H9 (cell line): ENCODE data around the gene TNFRSF6B. TPM values are rescaled to one million over a fixed set of nuclear protein-coding genes. Genes with fewer than 3 reads are reported as not detected.

ENCODE experiments used
- DNase-seq: peaks from one replicate; pipeline ENCODE4 v3.0.0-alpha.2; 2017
- H2AFZ ChIP-seq: one replicate; pipeline ENCODE4 v1.6.1; 2013; ENCODE audit warnings: mild to moderate bottlenecking, low read length, control low read depth, moderate library complexity
- H2AK5ac ChIP-seq: 2 replicates; pipeline ENCODE4 v1.6.1; 2013; ENCODE audit warnings: low read length, control low read depth, mixed read lengths; ENCODE audit not compliant: insufficient read length
- H2BK120ac ChIP-seq: one replicate; pipeline ENCODE4 v1.6.1; 2013; ENCODE audit warnings: low read depth, mild to moderate bottlenecking, low read length, control low read depth, inconsistent platforms; ENCODE audit not compliant: poor library complexity, severe bottlenecking
- H2BK12ac ChIP-seq: 2 replicates; pipeline ENCODE4 v1.6.1; 2013; ENCODE audit warnings: low read length, control low read depth, mixed read lengths, low read depth; ENCODE audit not compliant: insufficient read length
- H2BK15ac ChIP-seq: 2 replicates; pipeline ENCODE4 v1.6.1; 2013; ENCODE audit warnings: low read depth, low read length, control low read depth
- H2BK20ac ChIP-seq: one replicate; pipeline ENCODE4 v1.6.1; 2013; ENCODE audit warnings: low read depth, mild to moderate bottlenecking, low read length, control low read depth, inconsistent platforms; ENCODE audit not compliant: poor library complexity, severe bottlenecking
- H2BK5ac ChIP-seq: 2 replicates; pipeline ENCODE4 v1.6.1; 2013; ENCODE audit warnings: low read length, control low read depth, mixed read lengths; ENCODE audit not compliant: insufficient read length
- H3K14ac ChIP-seq: 2 replicates; pipeline ENCODE4 v1.6.1; 2013; ENCODE audit warnings: low read length, control low read depth; ENCODE audit not compliant: insufficient read depth
- H3K18ac ChIP-seq: 2 replicates; pipeline ENCODE4 v1.6.1; 2013; ENCODE audit warnings: low read depth, mild to moderate bottlenecking, mixed read lengths, low read length, control low read depth; ENCODE audit not compliant: insufficient read length
- H3K23ac ChIP-seq: 2 replicates; pipeline ENCODE4 v1.6.1; 2013; ENCODE audit warnings: low read length, control low read depth, mixed read lengths, low read depth; ENCODE audit not compliant: insufficient read length
- H3K23me2 ChIP-seq: 2 replicates; pipeline ENCODE4 v1.6.1; 2013; ENCODE audit warnings: low read depth, mild to moderate bottlenecking, mixed read lengths, low read length, control low read depth; ENCODE audit not compliant: insufficient read length, poor library complexity, severe bottlenecking
- H3K27ac ChIP-seq: 2 replicates; pipeline ENCODE4 v1.5.1; 2013; ENCODE audit warnings: low read length, control low read depth, mixed read lengths, low read depth; ENCODE audit not compliant: insufficient read length
- H3K27me3 ChIP-seq: 2 replicates; pipeline ENCODE4 v1.6.1; 2013; ENCODE audit warnings: low read length, control low read depth, inconsistent platforms; ENCODE audit not compliant: insufficient read depth
- H3K4ac ChIP-seq: 2 replicates; pipeline ENCODE4 v1.6.1; 2013; ENCODE audit warnings: low read depth, mild to moderate bottlenecking, control low read depth, inconsistent platforms, low read length, moderate library complexity
- H3K4me1 ChIP-seq: 2 replicates; pipeline ENCODE4 v1.6.1; 2013; ENCODE audit warnings: low read length, control low read depth, inconsistent platforms; ENCODE audit not compliant: insufficient read depth
- H3K4me2 ChIP-seq: 2 replicates; pipeline ENCODE4 v1.6.1; 2013; ENCODE audit warnings: low read length, control low read depth, mixed read lengths; ENCODE audit not compliant: insufficient read length, insufficient read depth
- H3K56ac ChIP-seq: 2 replicates; pipeline ENCODE4 v1.6.1; 2013; ENCODE audit warnings: low read depth, mild to moderate bottlenecking, mixed read lengths, low read length, control low read depth; ENCODE audit not compliant: insufficient read length
- H3K79me1 ChIP-seq: 2 replicates; pipeline ENCODE4 v1.6.1; 2013; ENCODE audit warnings: low read depth, mild to moderate bottlenecking, moderate library complexity, low read length, control low read depth, inconsistent platforms; ENCODE audit not compliant: insufficient read depth, poor library complexity, severe bottlenecking
- H3K79me2 ChIP-seq: 2 replicates; pipeline ENCODE4 v1.6.1; 2013; ENCODE audit warnings: low read length, control low read depth, inconsistent platforms; ENCODE audit not compliant: insufficient read depth
- H3K9ac ChIP-seq: 2 replicates; pipeline ENCODE4 v1.6.1; 2013; ENCODE audit warnings: low read length, control low read depth, mixed read lengths; ENCODE audit not compliant: insufficient read length; ENCODE audit errors: extremely low read depth
- H3K9me3 ChIP-seq: one replicate; pipeline ENCODE4 v1.6.1; 2013; ENCODE audit warnings: low read depth, low read length, inconsistent platforms; ENCODE audit not compliant: control insufficient read depth
- H3T11ph ChIP-seq: one replicate; pipeline ENCODE4 v1.6.1; 2013; ENCODE audit warnings: mild to moderate bottlenecking, low read length, control low read depth, inconsistent platforms
- H4K20me1 ChIP-seq: one replicate; pipeline ENCODE4 v1.6.1; 2013; ENCODE audit not compliant: control insufficient read depth, insufficient read length, insufficient read depth
- H4K5ac ChIP-seq: 2 replicates; pipeline ENCODE4 v1.6.1; 2013; ENCODE audit warnings: low read depth, mild to moderate bottlenecking, mixed read lengths, low read length, control low read depth; ENCODE audit not compliant: insufficient read length
- H4K8ac ChIP-seq: replicated peaks from 2 replicates; pipeline ENCODE4 v1.6.1; 2013; ENCODE audit warnings: low read length, control low read depth, mixed read lengths, low read depth; ENCODE audit not compliant: insufficient read length
- H4K91ac ChIP-seq: 2 replicates; pipeline ENCODE4 v1.6.1; 2013; ENCODE audit warnings: low read depth, mild to moderate bottlenecking, moderate library complexity, mixed read lengths, low read length, control low read depth; ENCODE audit not compliant: insufficient read length
- H3K27ac Mint-ChIP-seq, 3 experiments: 2 replicates in 2 of 3; 3 replicates in 1 of 3; pipeline ENCODE4 v1.8.0; 2020 to 2021; ENCODE audit warnings: mixed read lengths in 3 of 3, mild to moderate bottlenecking in 1 of 3, moderate library complexity in 1 of 3
- H3K27me3 Mint-ChIP-seq: 2 replicates; pipeline ENCODE4 v1.8.0; 2021; ENCODE audit warnings: low read depth, mild to moderate bottlenecking, moderate library complexity, mixed read lengths
- H3K36me3 Mint-ChIP-seq, 3 experiments: 2 replicates in 2 of 3; 3 replicates in 1 of 3; pipeline ENCODE4 v1.8.0; 2020 to 2021; ENCODE audit warnings: low read depth in 3 of 3, mixed read lengths in 3 of 3; ENCODE audit not compliant: insufficient read depth in 1 of 3
- H3K4me1 Mint-ChIP-seq, 2 experiments: 2 replicates each; pipeline ENCODE4 v1.8.0; 2020; ENCODE audit warnings: mixed read lengths in 2 of 2
- H3K4me3 Mint-ChIP-seq, 2 experiments: 2 replicates in 1 of 2; 3 replicates in 1 of 2; pipeline ENCODE4 v1.8.0; 2020 to 2021; ENCODE audit warnings: mild to moderate bottlenecking in 2 of 2, mixed read lengths in 2 of 2, moderate library complexity in 1 of 2
- H3K9me3 Mint-ChIP-seq, 2 experiments: 2 replicates in 1 of 2; 3 replicates in 1 of 2; pipeline ENCODE4 v1.8.0; 2020; ENCODE audit warnings: mild to moderate bottlenecking in 2 of 2, mixed read lengths in 2 of 2, moderate library complexity in 1 of 2
- CTCF ChIP-seq: fragments of 200-600 bp; sonication (generic); conservative IDR thresholded peaks from 3 replicates; pipeline ENCODE4 v1.8.0; 2021; ENCODE audit warnings: antibody characterized with exemption, mild to moderate bottlenecking
- WGBS: extraction: QIAGEN DNeasy Blood & Tissue Kit; methylation state at CpG from one replicate; pipeline ENCODE4 v1.1.7; 2013; ENCODE audit warnings: missing lambda C conversion rate, low lambda C conversion rate, mixed read lengths; ENCODE audit not compliant: insufficient read length; ENCODE audit errors: extremely low coverage; 5-methylcytosine and 5-hydroxymethylcytosine counted together
- total RNA-seq: library from RNA; stranded (reverse); gene quantifications from 2 replicates; pipeline ENCODE4 v1.2.1, GENCODE V29; 2021

TNFRSF6B gene
- total RNA-seq, 1 experiment from 2014 or later, result not detected

GRCh38 chr20:63706852-63707557 lies 10.6 kb downstream of the TNFRSF6B start:
- Histone ChIP-seq H3K27me3 (no peaks in the 10 kb centered on the region), H3K14ac (no peak overlapping the region; the same call in 1 of the 2 replicates), H3T11ph (no peak overlapping the region), H3K56ac (no peak overlapping the region), H3K4me2 (peak overlapping the region; percentile 86), H3K27ac (no peak overlapping the region), H4K91ac (no peak overlapping the region), H4K20me1 (no peaks in the 10 kb centered on the region), H3K23ac (no peak overlapping the region), H3K79me1 (peaks cover 4% of the 10 kb centered on the region), H3K23me2 (peaks cover 12% of the 10 kb centered on the region), H3K9me3 (no peaks in the 10 kb centered on the region), H2AFZ (no peak overlapping the region), H4K8ac (no peak overlapping the region), H3K4ac (no peak overlapping the region), H3K9ac (peak overlapping the region; percentile 34), H2BK5ac (no peak overlapping the region), H2BK20ac (no peak overlapping the region), H3K18ac (no peak overlapping the region), H2BK15ac (no peak overlapping the region), H4K5ac (no peak overlapping the region), H2AK5ac (no peak overlapping the region), H3K4me1 (no peaks in the 10 kb centered on the region), H3K79me2 (peaks cover 11% of the 10 kb centered on the region; the same call in 1 of the 2 replicates), H2BK12ac (no peak overlapping the region), H2BK120ac (no peak overlapping the region)
- no peaks in the 10 kb centered on the region for H3K9me3 Mint-ChIP-seq
- no peaks in the 10 kb centered on the region for H3K27me3 Mint-ChIP-seq
- H3K4me1 Mint-ChIP-seq, result peaks cover 8 to 16% of the 10 kb centered on the region in 2 experiments
- TF ChIP-seq CTCF, result peak; percentile 58
- peak overlapping the region; percentile 89 to 91 for H3K4me3 Mint-ChIP-seq
- peaks cover 42 to 57% (median 56%) of the 10 kb centered on the region in 3 experiments for H3K36me3 Mint-ChIP-seq
- peak; percentile 48 for DNase-seq
- H3K27ac Mint-ChIP-seq, result peak overlapping the region; percentile 63 to 81 (median 64); a peak in 4 of 7 replicates
- no CpG with 5 or more reads among the region's 56 CpGs for WGBS
